ENCODE measurements around the gene SPR. TPM values are rescaled to one million over a fixed set of nuclear protein-coding genes. Genes with fewer than 3 reads are reported as not detected.

SPR gene
- total and polyA plus RNA-seq, 9 of the 15 experiments (the other 6 are each of a cell fraction or from before 2014, with no cell fraction given): 7.7 to 38.3 (median 26.3) TPM

- TF ChIP-seq, protein P1, sequence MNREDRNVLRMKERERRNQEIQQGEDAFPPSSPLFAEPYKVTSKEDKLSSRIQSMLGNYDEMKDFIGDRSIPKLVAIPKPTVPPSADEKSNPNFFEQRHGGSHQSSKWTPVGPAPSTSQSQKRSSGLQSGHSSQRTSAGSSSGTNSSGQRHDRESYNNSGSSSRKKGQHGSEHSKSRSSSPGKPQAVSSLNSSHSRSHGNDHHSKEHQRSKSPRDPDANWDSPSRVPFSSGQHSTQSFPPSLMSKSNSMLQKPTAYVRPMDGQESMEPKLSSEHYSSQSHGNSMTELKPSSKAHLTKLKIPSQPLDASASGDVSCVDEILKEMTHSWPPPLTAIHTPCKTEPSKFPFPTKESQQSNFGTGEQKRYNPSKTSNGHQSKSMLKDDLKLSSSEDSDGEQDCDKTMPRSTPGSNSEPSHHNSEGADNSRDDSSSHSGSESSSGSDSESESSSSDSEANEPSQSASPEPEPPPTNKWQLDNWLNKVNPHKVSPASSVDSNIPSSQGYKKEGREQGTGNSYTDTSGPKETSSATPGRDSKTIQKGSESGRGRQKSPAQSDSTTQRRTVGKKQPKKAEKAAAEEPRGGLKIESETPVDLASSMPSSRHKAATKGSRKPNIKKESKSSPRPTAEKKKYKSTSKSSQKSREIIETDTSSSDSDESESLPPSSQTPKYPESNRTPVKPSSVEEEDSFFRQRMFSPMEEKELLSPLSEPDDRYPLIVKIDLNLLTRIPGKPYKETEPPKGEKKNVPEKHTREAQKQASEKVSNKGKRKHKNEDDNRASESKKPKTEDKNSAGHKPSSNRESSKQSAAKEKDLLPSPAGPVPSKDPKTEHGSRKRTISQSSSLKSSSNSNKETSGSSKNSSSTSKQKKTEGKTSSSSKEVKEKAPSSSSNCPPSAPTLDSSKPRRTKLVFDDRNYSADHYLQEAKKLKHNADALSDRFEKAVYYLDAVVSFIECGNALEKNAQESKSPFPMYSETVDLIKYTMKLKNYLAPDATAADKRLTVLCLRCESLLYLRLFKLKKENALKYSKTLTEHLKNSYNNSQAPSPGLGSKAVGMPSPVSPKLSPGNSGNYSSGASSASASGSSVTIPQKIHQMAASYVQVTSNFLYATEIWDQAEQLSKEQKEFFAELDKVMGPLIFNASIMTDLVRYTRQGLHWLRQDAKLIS (CRISPR knock-in tag; IDR thresholded peaks at IDR 0.05): no peak
- TF ChIP-seq MXD1 (CRISPR knock-in tag; IDR thresholded peaks at IDR 0.05; ENCODE audit: borderline replicate concordance, poor library complexity, severe bottlenecking) (no peak), HLTF (IDR thresholded peaks at IDR 0.05) (no peak), ARID3B (CRISPR knock-in tag; IDR thresholded peaks at IDR 0.05; ENCODE audit: borderline replicate concordance) (no peak), NFE2L1 (tag; IDR thresholded peaks at IDR 0.05; ENCODE audit: borderline replicate concordance, low read depth) (no peak), ZNF696 (CRISPR knock-in tag; conservative IDR thresholded peaks at IDR 0.05) (no peak), RBM25 (IDR thresholded peaks at IDR 0.05; ENCODE audit: low read depth, low read length, severe bottlenecking) (peak; percentile 72), BCOR (IDR thresholded peaks at IDR 0.05) (peak; percentile 56; the same call in 1 of the 2 replicates), NFIX (CRISPR knock-in tag; IDR thresholded peaks at IDR 0.05; ENCODE audit: low read depth) (no peak)
- TF ChIP-seq, protein P2, sequence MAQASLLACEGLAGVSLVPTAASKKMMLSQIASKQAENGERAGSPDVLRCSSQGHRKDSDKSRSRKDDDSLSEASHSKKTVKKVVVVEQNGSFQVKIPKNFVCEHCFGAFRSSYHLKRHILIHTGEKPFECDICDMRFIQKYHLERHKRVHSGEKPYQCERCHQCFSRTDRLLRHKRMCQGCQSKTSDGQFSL (CRISPR knock-in tag; IDR thresholded peaks at IDR 0.05): no peak
- TF ChIP-seq, protein P2 (tag; IDR thresholded peaks at IDR 0.05): no peak
These were observed 39.2 kb downstream of the SPR start (continued) for GRCh38 chr2:72926368-72926767.

All from K562 (cell line).